ENCODE results near the gene TTC9C. TPM values are rescaled to one million over a fixed set of nuclear protein-coding genes. Genes with fewer than 3 reads are reported as not detected.

Gene TTC9C
- total and polyA plus RNA-seq, 2 of the 13 experiments (the other 11 are each of a cell fraction or from before 2014, with no cell fraction given) = 28.0 to 36.4 TPM

DNA sequence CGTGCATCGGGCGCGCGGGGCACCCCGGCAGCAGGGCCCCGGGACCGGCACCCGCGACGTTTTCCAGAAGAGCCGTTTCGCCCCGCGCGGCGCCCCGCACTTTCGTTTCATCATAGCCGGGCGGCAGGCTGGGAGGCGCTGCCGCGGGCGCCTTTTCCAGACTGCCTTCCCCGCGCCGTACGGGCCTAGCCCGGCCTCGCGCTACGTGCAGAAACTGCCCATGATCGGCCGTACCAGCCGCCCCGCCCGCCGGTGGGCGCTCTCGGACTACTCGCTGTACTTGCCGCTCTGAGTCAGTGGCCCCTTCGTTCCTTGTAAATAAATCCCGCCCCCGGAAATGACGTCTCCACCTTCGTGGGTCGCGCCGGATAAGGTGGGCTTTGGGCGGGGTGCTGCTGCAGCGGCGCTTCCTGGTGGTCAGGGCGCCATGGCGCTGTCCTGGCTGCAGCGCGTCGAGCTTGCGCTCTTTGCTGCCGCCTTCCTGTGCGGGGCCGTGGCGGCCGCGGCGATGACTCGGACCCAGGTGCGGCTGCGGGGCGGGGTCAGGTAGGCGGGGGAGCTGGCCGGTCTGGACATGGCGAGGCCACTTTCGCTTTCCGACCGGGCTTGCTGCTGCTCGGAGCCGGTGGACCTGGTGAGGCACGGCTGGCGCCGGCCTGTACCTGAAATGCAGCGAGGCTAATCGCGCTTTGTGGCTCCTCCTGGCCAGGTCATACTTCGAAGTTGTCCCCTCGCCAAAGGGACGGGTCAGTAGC lies 58.9 kb downstream of the TTC9C start, which contains the start of gene TMEM179B (continued):
- TF ChIP-seq, protein P1, sequence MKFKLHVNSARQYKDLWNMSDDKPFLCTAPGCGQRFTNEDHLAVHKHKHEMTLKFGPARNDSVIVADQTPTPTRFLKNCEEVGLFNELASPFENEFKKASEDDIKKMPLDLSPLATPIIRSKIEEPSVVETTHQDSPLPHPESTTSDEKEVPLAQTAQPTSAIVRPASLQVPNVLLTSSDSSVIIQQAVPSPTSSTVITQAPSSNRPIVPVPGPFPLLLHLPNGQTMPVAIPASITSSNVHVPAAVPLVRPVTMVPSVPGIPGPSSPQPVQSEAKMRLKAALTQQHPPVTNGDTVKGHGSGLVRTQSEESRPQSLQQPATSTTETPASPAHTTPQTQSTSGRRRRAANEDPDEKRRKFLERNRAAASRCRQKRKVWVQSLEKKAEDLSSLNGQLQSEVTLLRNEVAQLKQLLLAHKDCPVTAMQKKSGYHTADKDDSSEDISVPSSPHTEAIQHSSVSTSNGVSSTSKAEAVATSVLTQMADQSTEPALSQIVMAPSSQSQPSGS (CRISPR knock-in tag; IDR thresholded peaks at IDR 0.05) = peak; percentile 90
- TF ChIP-seq ZNF484 (CRISPR knock-in tag; IDR thresholded peaks at IDR 0.05; ENCODE audit: borderline replicate concordance, low read depth) (no peak), ZSCAN12 (CRISPR knock-in tag; IDR thresholded peaks at IDR 0.05) (0 out of 2 replicates have a peak, but pooled peaks have one; percentile 39), CBFB (CRISPR knock-in tag; IDR thresholded peaks at IDR 0.05) (0 out of 2 replicates have a peak, but pooled peaks have one; percentile 88), ZNF431 (CRISPR knock-in tag; IDR thresholded peaks at IDR 0.05; ENCODE audit: borderline replicate concordance, low read depth) (peak; percentile 35; the same call in 1 of the 2 replicates), SAFB2 (CRISPR knock-in tag; IDR thresholded peaks at IDR 0.05; ENCODE audit: borderline replicate concordance, low read depth) (peak; percentile 99), ARNT2 (CRISPR knock-in tag; IDR thresholded peaks at IDR 0.05; ENCODE audit: low read depth) (peak; percentile 81; the same call in 1 of the 2 replicates), ZNF230 (CRISPR knock-in tag; IDR thresholded peaks at IDR 0.05) (peak; percentile 98), DPF2 (CRISPR knock-in tag; IDR thresholded peaks at IDR 0.05; ENCODE audit: borderline replicate concordance, low read depth) (no peak), ELF3 (CRISPR knock-in tag; IDR thresholded peaks at IDR 0.05) (peak; percentile 97), ATM (IDR thresholded peaks at IDR 0.05; ENCODE audit: borderline replicate concordance) (no peak), ETV5 (CRISPR knock-in tag; IDR thresholded peaks at IDR 0.05; ENCODE audit: borderline replicate concordance) (peak; percentile 75), ZNF468 (CRISPR knock-in tag; IDR thresholded peaks at IDR 0.05) (no peak), EZH2 (conservative IDR thresholded peaks at IDR 0.05; ENCODE audit: low read depth, low read length) (no peak)
- TF ChIP-seq, protein P2, sequence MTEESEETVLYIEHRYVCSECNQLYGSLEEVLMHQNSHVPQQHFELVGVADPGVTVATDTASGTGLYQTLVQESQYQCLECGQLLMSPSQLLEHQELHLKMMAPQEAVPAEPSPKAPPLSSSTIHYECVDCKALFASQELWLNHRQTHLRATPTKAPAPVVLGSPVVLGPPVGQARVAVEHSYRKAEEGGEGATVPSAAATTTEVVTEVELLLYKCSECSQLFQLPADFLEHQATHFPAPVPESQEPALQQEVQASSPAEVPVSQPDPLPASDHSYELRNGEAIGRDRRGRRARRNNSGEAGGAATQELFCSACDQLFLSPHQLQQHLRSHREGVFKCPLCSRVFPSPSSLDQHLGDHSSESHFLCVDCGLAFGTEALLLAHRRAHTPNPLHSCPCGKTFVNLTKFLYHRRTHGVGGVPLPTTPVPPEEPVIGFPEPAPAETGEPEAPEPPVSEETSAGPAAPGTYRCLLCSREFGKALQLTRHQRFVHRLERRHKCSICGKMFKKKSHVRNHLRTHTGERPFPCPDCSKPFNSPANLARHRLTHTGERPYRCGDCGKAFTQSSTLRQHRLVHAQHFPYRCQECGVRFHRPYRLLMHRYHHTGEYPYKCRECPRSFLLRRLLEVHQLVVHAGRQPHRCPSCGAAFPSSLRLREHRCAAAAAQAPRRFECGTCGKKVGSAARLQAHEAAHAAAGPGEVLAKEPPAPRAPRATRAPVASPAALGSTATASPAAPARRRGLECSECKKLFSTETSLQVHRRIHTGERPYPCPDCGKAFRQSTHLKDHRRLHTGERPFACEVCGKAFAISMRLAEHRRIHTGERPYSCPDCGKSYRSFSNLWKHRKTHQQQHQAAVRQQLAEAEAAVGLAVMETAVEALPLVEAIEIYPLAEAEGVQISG (CRISPR knock-in tag; IDR thresholded peaks at IDR 0.05) = peak; percentile 97
- TF ChIP-seq, protein P3, sequence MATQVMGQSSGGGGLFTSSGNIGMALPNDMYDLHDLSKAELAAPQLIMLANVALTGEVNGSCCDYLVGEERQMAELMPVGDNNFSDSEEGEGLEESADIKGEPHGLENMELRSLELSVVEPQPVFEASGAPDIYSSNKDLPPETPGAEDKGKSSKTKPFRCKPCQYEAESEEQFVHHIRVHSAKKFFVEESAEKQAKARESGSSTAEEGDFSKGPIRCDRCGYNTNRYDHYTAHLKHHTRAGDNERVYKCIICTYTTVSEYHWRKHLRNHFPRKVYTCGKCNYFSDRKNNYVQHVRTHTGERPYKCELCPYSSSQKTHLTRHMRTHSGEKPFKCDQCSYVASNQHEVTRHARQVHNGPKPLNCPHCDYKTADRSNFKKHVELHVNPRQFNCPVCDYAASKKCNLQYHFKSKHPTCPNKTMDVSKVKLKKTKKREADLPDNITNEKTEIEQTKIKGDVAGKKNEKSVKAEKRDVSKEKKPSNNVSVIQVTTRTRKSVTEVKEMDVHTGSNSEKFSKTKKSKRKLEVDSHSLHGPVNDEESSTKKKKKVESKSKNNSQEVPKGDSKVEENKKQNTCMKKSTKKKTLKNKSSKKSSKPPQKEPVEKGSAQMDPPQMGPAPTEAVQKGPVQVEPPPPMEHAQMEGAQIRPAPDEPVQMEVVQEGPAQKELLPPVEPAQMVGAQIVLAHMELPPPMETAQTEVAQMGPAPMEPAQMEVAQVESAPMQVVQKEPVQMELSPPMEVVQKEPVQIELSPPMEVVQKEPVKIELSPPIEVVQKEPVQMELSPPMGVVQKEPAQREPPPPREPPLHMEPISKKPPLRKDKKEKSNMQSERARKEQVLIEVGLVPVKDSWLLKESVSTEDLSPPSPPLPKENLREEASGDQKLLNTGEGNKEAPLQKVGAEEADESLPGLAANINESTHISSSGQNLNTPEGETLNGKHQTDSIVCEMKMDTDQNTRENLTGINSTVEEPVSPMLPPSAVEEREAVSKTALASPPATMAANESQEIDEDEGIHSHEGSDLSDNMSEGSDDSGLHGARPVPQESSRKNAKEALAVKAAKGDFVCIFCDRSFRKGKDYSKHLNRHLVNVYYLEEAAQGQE (IDR thresholded peaks at IDR 0.05; ENCODE audit: borderline replicate concordance in 1 of 2, low read depth in 1 of 2, low read length in 2 of 2) = peak in 1 of 2 experiments; percentile 41; a peak in 1 of 4 replicates
- TF ChIP-seq, protein P4, sequence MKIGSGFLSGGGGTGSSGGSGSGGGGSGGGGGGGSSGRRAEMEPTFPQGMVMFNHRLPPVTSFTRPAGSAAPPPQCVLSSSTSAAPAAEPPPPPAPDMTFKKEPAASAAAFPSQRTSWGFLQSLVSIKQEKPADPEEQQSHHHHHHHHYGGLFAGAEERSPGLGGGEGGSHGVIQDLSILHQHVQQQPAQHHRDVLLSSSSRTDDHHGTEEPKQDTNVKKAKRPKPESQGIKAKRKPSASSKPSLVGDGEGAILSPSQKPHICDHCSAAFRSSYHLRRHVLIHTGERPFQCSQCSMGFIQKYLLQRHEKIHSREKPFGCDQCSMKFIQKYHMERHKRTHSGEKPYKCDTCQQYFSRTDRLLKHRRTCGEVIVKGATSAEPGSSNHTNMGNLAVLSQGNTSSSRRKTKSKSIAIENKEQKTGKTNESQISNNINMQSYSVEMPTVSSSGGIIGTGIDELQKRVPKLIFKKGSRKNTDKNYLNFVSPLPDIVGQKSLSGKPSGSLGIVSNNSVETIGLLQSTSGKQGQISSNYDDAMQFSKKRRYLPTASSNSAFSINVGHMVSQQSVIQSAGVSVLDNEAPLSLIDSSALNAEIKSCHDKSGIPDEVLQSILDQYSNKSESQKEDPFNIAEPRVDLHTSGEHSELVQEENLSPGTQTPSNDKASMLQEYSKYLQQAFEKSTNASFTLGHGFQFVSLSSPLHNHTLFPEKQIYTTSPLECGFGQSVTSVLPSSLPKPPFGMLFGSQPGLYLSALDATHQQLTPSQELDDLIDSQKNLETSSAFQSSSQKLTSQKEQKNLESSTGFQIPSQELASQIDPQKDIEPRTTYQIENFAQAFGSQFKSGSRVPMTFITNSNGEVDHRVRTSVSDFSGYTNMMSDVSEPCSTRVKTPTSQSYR (CRISPR knock-in tag; IDR thresholded peaks at IDR 0.05; ENCODE audit: borderline replicate concordance) = no peak
